GM18867 (cell line): ENCODE data around the gene ECI2.
A peak's percentile ranks its signal among the peaks of the same experiment; 100 is the strongest.

Experiments used
- ATAC-seq: cut with Tn5 transposase; IDR thresholded peaks from one replicate; pipeline ENCODE4 v1.9.1; 2021; ENCODE audit warnings: mild to moderate bottlenecking, moderate library complexity; ENCODE audit not compliant: unreplicated experiment

The ECI2 gene

GRCh38 chr6:4134841-4135664 is at the start of gene ECI2:
Gene ECI2, minus strand, starts transcription at chr6:4135575. Its CDS starts 15 bp downstream, at chr6:4135560.
- peak; percentile 43 for ATAC-seq

- no peak for ATAC-seq
Observed at GRCh38 chr6:4180652-4181255, 45.4 kb upstream of the ECI2 start.

GRCh38 chr6:4179960-4180651 is 44.7 kb upstream of the ECI2 start:
- no peak for ATAC-seq

GRCh38 chr6:4178737-4179333 is 43.5 kb upstream of the ECI2 start:
- no peak for ATAC-seq

GRCh38 chr6:4176907-4177306 is 41.5 kb upstream of the ECI2 start:
- no peak for ATAC-seq

- ATAC-seq, result no peak
Observed at GRCh38 chr6:4174042-4174441, 38.7 kb upstream of the ECI2 start.

- no peak for ATAC-seq
Observed at GRCh38 chr6:4172368-4172767, 37.0 kb upstream of the ECI2 start.

- no peak for ATAC-seq
Observed at GRCh38 chr6:4170297-4170696, 34.9 kb upstream of the ECI2 start.

GRCh38 chr6:4169028-4169789 is 33.8 kb upstream of the ECI2 start:
- no peak for ATAC-seq

GRCh38 chr6:4167833-4168232 is 32.5 kb upstream of the ECI2 start:
- no peak for ATAC-seq

GRCh38 chr6:4167123-4167522 is 31.7 kb upstream of the ECI2 start:
- no peak for ATAC-seq

GRCh38 chr6:4164456-4164855 is 29.1 kb upstream of the ECI2 start:
- no peak for ATAC-seq

GRCh38 chr6:4164117-4164442 is 28.7 kb upstream of the ECI2 start:
- no peak for ATAC-seq

GRCh38 chr6:4163408-4164116 is 28.2 kb upstream of the ECI2 start:
- no peak for ATAC-seq

- ATAC-seq, result no peak
Observed at GRCh38 chr6:4162370-4162769, 27.0 kb upstream of the ECI2 start.

GRCh38 chr6:4159491-4159890 is 24.1 kb upstream of the ECI2 start:
- no peak for ATAC-seq

GRCh38 chr6:4157506-4157905 is 22.1 kb upstream of the ECI2 start:
- no peak for ATAC-seq

GRCh38 chr6:4155848-4156466 is 20.6 kb upstream of the ECI2 start:
- ATAC-seq, result peak; percentile 86

- ATAC-seq, result no peak
Observed at GRCh38 chr6:4153514-4153985, 18.2 kb upstream of the ECI2 start.

- ATAC-seq, result no peak
Observed at GRCh38 chr6:4145083-4145482, 9.7 kb upstream of the ECI2 start.
